Tibial nerve (tissue), 4 donors: ENCODE data around the gene C1orf115.

Experiments used
- CTCF ChIP-seq, 5 experiments: fragments of 200-600 bp in 3 of 5; fragments of 450-650 bp in 2 of 5; sonication (generic) in 3 of 5; IDR thresholded peaks; one replicate each; pipeline ENCODE4 v1.5.1; 2016 to 2019; ENCODE audit warnings: antibody characterized with exemption in 5 of 5, mild to moderate bottlenecking in 3 of 5, moderate library complexity in 2 of 5
- EP300 ChIP-seq, 2 donors: sonication (generic); formaldehyde crosslinking; IDR thresholded peaks; one replicate each; pipeline ENCODE4 v1.6.1; 2017; ENCODE audit warnings: antibody characterized with exemption in 2 of 2, mild to moderate bottlenecking in 1 of 2

- TF ChIP-seq CTCF (IDR thresholded peaks at IDR 0.05) (no peak), EP300 (IDR thresholded peaks at IDR 0.05) (no peak)
Observed at GRCh38 chr1:220703305-220703704, 13.1 kb downstream of the C1orf115 start.
